Fibroblast of skin of right quadriceps (primary cell): Measurements from ENCODE around the gene PARVA.

Experiments
- DNase-seq: peaks from one replicate; pipeline ENCODE4 v3.0.0-alpha.2; 2013

Gene PARVA

DNA sequence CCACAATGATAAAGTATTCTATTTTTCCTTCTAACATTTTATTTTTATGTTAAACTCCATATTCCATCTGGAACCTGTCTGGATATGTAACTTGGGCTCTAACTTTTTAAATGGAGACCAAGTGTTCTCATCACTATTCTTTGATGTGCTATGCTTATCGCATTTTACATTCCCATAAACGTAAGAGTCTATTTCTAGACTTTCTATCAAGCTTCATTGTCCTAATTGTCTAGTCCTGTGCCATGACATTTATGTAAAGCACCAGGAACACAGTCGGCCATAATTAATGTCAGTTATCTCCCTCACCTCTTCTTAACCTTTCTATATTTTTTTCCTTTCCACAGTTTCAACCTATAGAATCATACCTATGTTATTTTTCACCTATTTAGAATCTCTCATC lies 183.0 kb downstream of the PARVA start:
- DNase-seq, result no peak

DNA sequence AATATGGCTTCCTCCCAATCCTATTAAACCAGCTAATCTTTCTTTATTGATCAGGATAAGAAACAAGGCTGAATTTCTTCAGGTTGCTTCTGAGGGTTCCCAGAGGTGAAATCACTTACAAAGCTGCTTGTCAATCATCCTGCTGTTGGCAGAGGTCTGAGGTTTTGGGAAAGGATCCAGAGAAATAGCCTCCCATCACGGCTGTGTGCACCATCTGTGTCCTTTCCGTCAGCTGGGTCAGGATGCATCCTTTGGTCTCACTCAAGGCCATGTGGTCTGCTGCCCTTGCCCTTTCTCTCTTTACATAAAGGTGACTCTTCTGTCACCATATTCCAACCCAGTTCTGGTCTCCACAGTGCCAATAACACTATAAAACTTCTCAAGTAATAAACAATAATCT lies 183.5 kb downstream of the PARVA start:
- no peak for DNase-seq

DNA sequence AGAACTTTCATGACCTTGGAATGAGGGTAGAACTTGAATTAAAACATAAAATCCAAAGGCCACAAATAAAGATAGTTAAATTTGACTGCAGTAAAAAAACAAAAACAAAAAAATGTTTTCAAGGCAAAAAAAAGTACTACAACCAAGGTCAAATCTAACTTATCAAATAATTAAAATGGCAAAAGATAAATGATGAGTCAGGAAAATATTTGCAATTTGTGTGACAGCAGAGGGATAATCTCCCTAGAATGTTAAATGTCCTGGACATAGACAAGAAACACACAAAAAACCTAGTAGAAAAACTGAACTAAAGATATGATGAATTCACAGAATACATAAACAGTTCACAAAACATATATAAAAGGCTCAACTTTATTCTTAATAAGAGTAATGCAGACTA lies 186.6 kb downstream of the PARVA start:
- DNase-seq, result no peak

GRCh38 chr11:12565406-12565805 lies 188.0 kb downstream of the PARVA start:
- DNase-seq, result peak; percentile 50

- peak; percentile 35 for DNase-seq
These were observed 190.5 kb downstream of the PARVA start for GRCh38 chr11:12567746-12568460.

DNA sequence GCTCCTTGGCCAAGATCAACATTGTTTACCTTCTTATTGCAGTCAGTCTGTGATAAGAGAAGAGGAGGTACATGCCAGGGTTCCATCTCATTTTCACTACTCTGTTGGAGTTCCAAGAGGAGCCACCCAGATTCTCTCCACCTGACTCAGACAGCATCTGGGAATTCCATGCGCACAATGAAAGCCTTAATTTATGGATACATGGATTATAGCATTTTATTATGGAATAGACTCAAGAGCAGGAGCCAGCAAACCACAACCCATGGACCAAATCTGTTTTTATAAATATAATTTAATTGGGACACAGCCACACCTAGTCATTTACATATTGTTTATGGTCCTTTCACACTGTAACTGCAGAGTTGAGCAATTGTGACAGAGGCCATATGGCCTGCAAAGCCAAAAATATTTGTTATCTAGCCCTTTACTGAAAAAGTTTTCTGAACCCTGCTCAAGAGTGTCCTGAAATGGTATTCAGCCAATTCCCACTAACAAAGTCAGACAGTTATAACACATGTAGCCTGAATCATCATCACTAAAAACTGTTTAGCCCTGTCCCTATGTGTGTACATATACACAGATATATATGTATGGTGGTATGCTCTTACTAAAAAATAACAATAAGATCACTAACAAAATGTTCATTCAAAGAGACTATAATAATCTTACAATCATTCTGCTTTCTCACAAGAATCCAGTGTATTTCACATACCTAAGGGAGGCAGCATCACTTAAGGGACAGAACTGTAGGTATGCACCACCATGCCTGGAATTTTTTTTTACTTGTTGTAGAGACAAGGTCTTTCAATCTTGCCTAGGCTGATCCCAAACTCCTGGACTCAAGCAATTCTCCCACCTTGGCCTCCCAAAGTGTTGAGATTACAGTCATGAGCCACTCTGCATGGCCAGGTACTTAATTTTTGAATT lies 192.4 kb downstream of the PARVA start:
- DNase-seq, result peak; percentile 82

- DNase-seq, result no peak
These were observed 196.5 kb downstream of the PARVA start for GRCh38 chr11:12573707-12574485.

DNA sequence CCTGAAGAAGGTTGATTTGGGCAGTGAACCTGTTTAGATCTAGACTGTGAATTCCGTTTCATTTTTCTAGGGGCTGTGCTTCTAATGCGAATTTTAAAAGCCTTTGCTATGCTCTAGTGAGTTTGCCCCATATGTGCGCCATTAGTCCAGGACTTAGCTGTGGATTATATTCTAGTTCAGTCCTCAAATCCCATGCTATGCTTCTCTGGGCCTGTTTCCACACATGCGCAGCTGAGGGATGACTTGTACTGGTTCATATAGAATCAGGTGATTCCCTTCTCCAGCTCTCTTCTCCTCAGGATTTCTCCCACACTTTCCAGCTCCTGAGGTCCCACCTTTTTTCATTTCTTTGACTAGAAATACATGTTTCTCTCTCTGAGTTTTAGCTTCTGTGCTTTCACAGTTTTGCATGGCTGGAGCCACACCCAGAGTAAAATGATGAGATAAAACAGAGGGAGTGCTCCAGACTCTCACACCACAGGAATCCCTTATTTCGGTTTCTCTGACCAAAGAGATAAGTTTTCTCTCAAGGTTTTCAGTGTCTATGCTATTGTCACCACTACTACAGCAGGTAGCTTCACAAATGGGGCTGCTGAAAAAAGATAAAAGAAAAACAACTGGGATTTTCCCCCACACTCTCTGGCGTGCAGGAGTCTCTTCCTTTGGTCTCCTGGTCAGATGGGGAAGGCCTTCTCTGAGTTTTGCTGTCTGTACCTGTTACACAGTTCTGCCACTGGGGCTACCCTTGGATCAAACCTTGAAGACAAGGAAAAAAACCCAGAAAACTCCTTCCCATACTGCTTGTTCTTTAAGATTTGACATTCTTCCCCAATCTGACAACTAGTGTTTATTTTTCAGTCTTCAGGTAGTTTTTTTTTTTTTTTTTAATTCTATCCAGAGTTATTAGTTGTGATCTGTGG lies 200.6 kb downstream of the PARVA start:
- DNase-seq, result no peak

DNA sequence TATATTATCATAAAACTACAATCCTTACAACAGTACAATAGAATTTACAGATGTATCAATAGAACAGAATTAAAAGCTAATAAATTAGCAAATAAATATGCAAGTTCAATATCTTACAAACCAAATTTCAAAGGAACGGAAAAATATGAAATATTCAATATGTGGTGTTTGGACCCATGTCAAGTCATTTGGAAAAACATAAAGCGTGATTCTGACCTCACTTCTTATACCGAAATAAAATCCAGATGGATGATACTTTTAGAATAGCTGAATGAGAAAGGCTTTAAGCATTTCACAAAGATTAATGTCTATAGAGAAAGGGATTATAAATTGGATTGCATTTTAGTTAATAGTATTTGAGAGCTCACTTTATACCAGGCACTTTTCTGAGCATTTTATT lies 204.0 kb downstream of the PARVA start:
- peak; percentile 19 for DNase-seq

- DNase-seq, result peak; percentile 83
These were observed 204.6 kb downstream of the PARVA start for GRCh38 chr11:12581923-12582322.
